Right hindlimb (tissue), 1 donor: ENCODE measurements around the gene DDX56.
"Not testable (repeated sequence)": the region's sequence is repeated elsewhere in the genome, so short reads cannot be mapped to it uniquely, and the experiment has no call there.

Source experiments
- DNase-seq: peaks from one replicate; pipeline ENCODE4 v3.0.0-alpha.2; 2018

Gene DDX56

GRCh38 chr7:44595934-44596635, 22.4 kb upstream of the DDX56 start:
- no peak for DNase-seq

GRCh38 chr7:44590910-44591309, 17.2 kb upstream of the DDX56 start:
- no peak for DNase-seq

GRCh38 chr7:44587843-44588711, 14.4 kb upstream of the DDX56 start:
- DNase-seq, result peak; percentile 65

- DNase-seq, result no peak
Measured at GRCh38 chr7:44583146-44583865, 9.6 kb upstream of the DDX56 start.

GRCh38 chr7:44581879-44582603, 8.3 kb upstream of the DDX56 start, which contains the start of gene TMED4:
TMED4 (minus strand) TSS chr7:44582231; CDS start chr7:44582206, 25 bp downstream.
- peak; percentile 100 for DNase-seq

GRCh38 chr7:44580945-44581878, 7.5 kb upstream of the DDX56 start:
- DNase-seq, result no peak

- DNase-seq, result no peak
Measured at GRCh38 chr7:44576228-44576627, 2.5 kb upstream of the DDX56 start.

GRCh38 chr7:44575054-44575453, 1.3 kb upstream of the DDX56 start:
- no peak for DNase-seq

- DNase-seq, result no peak
Measured at GRCh38 chr7:44574287-44574872, 672 bp upstream of the DDX56 start.

GRCh38 chr7:44572771-44573170, 937 bp downstream of the DDX56 start:
- DNase-seq, result no peak

- no peak for DNase-seq
Measured at GRCh38 chr7:44569959-44570358, 3.7 kb downstream of the DDX56 start.

- DNase-seq, result no peak
Measured at GRCh38 chr7:44568771-44569560, 4.7 kb downstream of the DDX56 start.

- no peak for DNase-seq
Measured at GRCh38 chr7:44567884-44568283, 5.8 kb downstream of the DDX56 start.

GRCh38 chr7:44566680-44567079, 7.0 kb downstream of the DDX56 start:
- DNase-seq, result no peak

GRCh38 chr7:44565795-44566559, 7.7 kb downstream of the DDX56 start:
- DNase-seq, result no peak

- DNase-seq, result peak; percentile 58
Measured at GRCh38 chr7:44565097-44565794, 8.5 kb downstream of the DDX56 start.

- no peak for DNase-seq
Measured at GRCh38 chr7:44564606-44565005, 9.1 kb downstream of the DDX56 start.

- DNase-seq, result no peak
Measured at GRCh38 chr7:44563171-44563679, 10.5 kb downstream of the DDX56 start.

GRCh38 chr7:44562622-44562962, 11.1 kb downstream of the DDX56 start:
- not testable (repeated sequence) for DNase-seq
